Fibroblast of lung (primary cell): ENCODE measurements around the gene PDE6D.

ENCODE experiments used
- EZH2 ChIP-seq: IDR thresholded peaks from 2 replicates; pipeline ENCODE4 v1.5.1; 2012; ENCODE audit warnings: low read length, control low read depth, mild to moderate bottlenecking; ENCODE audit errors: missing control alignments
- TF ChIP-seq, protein P1 (sequence below), 2 donors: IDR thresholded peaks in 1 of 2; conservative IDR thresholded peaks in 1 of 2; 1 replicate in 1 of 2; 2 replicates in 1 of 2; pipeline ENCODE4 v1.5.1; 2011 to 2012; ENCODE audit warnings: low read length in 2 of 2, control low read depth in 1 of 2, inconsistent platforms in 1 of 2, low read depth in 1 of 2, mild to moderate bottlenecking in 1 of 2

DNA sequence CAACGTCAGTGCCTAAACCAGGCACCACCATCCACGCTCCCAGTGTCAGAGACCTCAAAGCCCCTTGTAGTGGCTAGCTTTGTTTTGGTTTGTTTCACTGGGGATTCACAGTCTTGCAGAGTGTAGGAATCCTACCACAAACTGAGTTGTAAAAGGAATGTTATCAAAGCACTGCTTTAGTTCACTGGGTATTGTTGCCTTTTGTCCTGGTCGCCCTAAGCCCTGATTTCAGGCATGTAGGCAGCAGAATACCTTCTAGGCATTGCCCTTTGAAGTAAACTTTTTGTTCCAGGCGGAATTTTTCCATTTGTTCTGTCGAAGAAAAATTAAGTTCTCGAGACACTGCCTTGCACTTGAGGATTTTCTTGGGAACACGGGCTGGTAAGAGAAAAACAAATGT, 43.3 kb downstream of the PDE6D start:
- TF ChIP-seq, protein P1, sequence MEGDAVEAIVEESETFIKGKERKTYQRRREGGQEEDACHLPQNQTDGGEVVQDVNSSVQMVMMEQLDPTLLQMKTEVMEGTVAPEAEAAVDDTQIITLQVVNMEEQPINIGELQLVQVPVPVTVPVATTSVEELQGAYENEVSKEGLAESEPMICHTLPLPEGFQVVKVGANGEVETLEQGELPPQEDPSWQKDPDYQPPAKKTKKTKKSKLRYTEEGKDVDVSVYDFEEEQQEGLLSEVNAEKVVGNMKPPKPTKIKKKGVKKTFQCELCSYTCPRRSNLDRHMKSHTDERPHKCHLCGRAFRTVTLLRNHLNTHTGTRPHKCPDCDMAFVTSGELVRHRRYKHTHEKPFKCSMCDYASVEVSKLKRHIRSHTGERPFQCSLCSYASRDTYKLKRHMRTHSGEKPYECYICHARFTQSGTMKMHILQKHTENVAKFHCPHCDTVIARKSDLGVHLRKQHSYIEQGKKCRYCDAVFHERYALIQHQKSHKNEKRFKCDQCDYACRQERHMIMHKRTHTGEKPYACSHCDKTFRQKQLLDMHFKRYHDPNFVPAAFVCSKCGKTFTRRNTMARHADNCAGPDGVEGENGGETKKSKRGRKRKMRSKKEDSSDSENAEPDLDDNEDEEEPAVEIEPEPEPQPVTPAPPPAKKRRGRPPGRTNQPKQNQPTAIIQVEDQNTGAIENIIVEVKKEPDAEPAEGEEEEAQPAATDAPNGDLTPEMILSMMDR (conservative IDR thresholded peaks at IDR 0.05 in 1 of 2, IDR thresholded peaks at IDR 0.05 in 1 of 2; ENCODE audit: low read depth in 1 of 2, low read length in 2 of 2), result no peak
- no peak for TF ChIP-seq EZH2
